HepG2 (cell line): ENCODE results near the gene GHRHR. TPM values are rescaled to one million over a fixed set of nuclear protein-coding genes. Genes with fewer than 3 reads are reported as not detected.

Source experiments
- ATAC-seq: fragments of 200-7000 bp; cut with Tn5 transposase; 3 replicates; pipeline ENCODE4 v1.9.1; 2020; ENCODE audit warnings: mild to moderate bottlenecking, moderate library complexity
- BruUV-seq: library from RNA; stranded (reverse); fragments of 400-500 nt; replicated peaks from 2 replicates; lab custom pipeline; 2021; lab: Mats Ljungman, UMichigan
- CTCF ChIA-PET: fragments of 300-600 bp; formaldehyde crosslinking; extraction: SDS; loops from one replicate; lab custom pipeline; 2021; ENCODE audit warnings: low total read pairs, inconsistent platforms, low intra/inter-chr PET ratio; lab: Yijun Ruan, JAX
- POLR2A ChIA-PET: fragments of 350-600 bp; sonication (Branson Sonifier 250); formaldehyde crosslinking; loops from one replicate; lab custom pipeline; 2020; ENCODE audit warnings: antibody characterized with exemption, inconsistent platforms; lab: Yijun Ruan, JAX
- DNase-seq: peaks from one replicate; pipeline ENCODE4 v3.0.0-alpha.2; 2015; ENCODE audit warnings: low spot score
- FAIRE-seq: peaks from 3 replicates; lab custom pipeline; 2011; peaks lifted over from hg19 to GRCh38; lab: Jason Lieb, UNC
- H2AFZ ChIP-seq: one replicate; pipeline ENCODE4 v1.6.1; 2011; ENCODE audit warnings: low read length, inconsistent platforms
- H3K27ac ChIP-seq: fragments of 300-600 bp; 3 replicates; pipeline ENCODE4 v1.8.0; 2011; ENCODE audit warnings: mixed run types, mild to moderate bottlenecking, mixed read lengths, low read length, inconsistent platforms; ENCODE audit not compliant: insufficient read depth; ENCODE audit errors: extremely low read length
- H3K27me3 ChIP-seq, 2 experiments: fragments of 200-600 bp in 1 of 2; 2 replicates in 1 of 2; 3 replicates in 1 of 2; pipeline versions ENCODE4 v1.6.0 to v1.8.0; 2011; ENCODE audit warnings: low read length in 2 of 2, mild to moderate bottlenecking in 2 of 2, moderate library complexity in 2 of 2, inconsistent platforms in 1 of 2; ENCODE audit not compliant: insufficient read depth in 2 of 2, control insufficient read depth in 1 of 2
- H3K36me3 ChIP-seq, 2 experiments: fragments of 200-600 bp in 1 of 2; replicated peaks in 1 of 2; 2 replicates in 1 of 2; 3 replicates in 1 of 2; pipeline versions ENCODE4 v1.5.1 to v1.8.0; 2011; ENCODE audit warnings: low read length in 2 of 2, inconsistent platforms in 1 of 2; ENCODE audit not compliant: insufficient read depth in 2 of 2, control insufficient read depth in 1 of 2
- H3K4me1 ChIP-seq: 2 replicates; pipeline ENCODE4 v1.5.1; 2012; ENCODE audit warnings: low read length, inconsistent platforms; ENCODE audit not compliant: insufficient read depth
- H3K4me2 ChIP-seq: 2 replicates; pipeline ENCODE4 v1.6.0; 2011; ENCODE audit warnings: low read depth, low read length, inconsistent platforms
- H3K4me3 ChIP-seq, 3 experiments: fragments of 200-600 bp in 1 of 3; sonication (generic), shearing (Covaris generic) in 1 of 3; replicated peaks in 1 of 3; 2 replicates each; pipeline ENCODE4 v1.5.1; 2011 to 2016; ENCODE audit warnings: low read length in 3 of 3, inconsistent platforms in 2 of 3, low read depth in 2 of 3, mild to moderate bottlenecking in 2 of 3, control low read depth in 1 of 3, mixed read lengths in 1 of 3; ENCODE audit not compliant: insufficient read depth in 1 of 3
- H3K79me2 ChIP-seq: one replicate; pipeline ENCODE4 v1.6.1; 2011; ENCODE audit warnings: low read length, inconsistent platforms; ENCODE audit not compliant: insufficient read depth
- H3K9ac ChIP-seq: 2 replicates; pipeline ENCODE4 v1.6.0; 2011; ENCODE audit warnings: mild to moderate bottlenecking, low read depth, low read length, inconsistent platforms; ENCODE audit not compliant: insufficient read depth
- H3K9me3 ChIP-seq: 2 replicates; pipeline ENCODE4 v1.5.1; 2012; ENCODE audit warnings: mild to moderate bottlenecking, low read length
- H4K20me1 ChIP-seq: 2 replicates; pipeline ENCODE4 v1.6.0; 2011; ENCODE audit warnings: inconsistent platforms, mild to moderate bottlenecking, low read length, moderate library complexity; ENCODE audit not compliant: insufficient read depth
- HNRNPH1 ChIP-seq: fragments of 200-400 bp; formaldehyde crosslinking; optimal IDR thresholded peaks from 2 replicates; pipeline ENCODE3; 2017; ENCODE audit warnings: mild to moderate bottlenecking, low read depth, low read length
- NFKBIZ ChIP-seq: IDR thresholded peaks from 2 replicates; pipeline ENCODE4 v1.6.1; 2018; ENCODE audit warnings: missing genetic modification reagents, missing compliant biosample characterization
- ZNF768 ChIP-seq: sonication (generic); formaldehyde crosslinking; IDR thresholded peaks from 2 replicates; pipeline ENCODE4 v1.4.0; 2020; ENCODE audit warnings: missing genetic modification reagents
- ZNF883 ChIP-seq: sonication (generic); formaldehyde crosslinking; IDR thresholded peaks from 2 replicates; pipeline ENCODE4 v1.5.1; 2020; ENCODE audit warnings: mild to moderate bottlenecking, missing genetic modification reagents; ENCODE audit errors: not compliant biosample characterization
- WGBS: methylation state at CpG from one replicate; pipeline ENCODE4 v1.1.6; 2017; ENCODE audit warnings: low lambda C conversion rate; 5-methylcytosine and 5-hydroxymethylcytosine counted together
- in situ Hi-C: cut with HindIII; loops from 2 replicates; pipeline ENCODE4 v1.10.0; 2017; ENCODE audit warnings: low pct_unique_long_range_greater_than_20kb; ENCODE audit not compliant: extremely low pct_ligation_motif_present
- intact Hi-C: fragments of 100-400 bp; cut with micrococcal nuclease; formaldehyde crosslinking; loops from one replicate; pipeline ENCODE4 v1.10.0; 2022; ENCODE audit not compliant: unreplicated experiment
- polyA plus RNA-seq, 8 experiments: library from polyadenylated mRNA; depleted of rRNA in 3 of 8; stranded (reverse) in 7 of 8; unstranded in 1 of 8; fragments of >200 nt; fragmentation: Illumina TruSeq in 4 of 8; extraction: Trizol in 4 of 8; gene quantifications; 2 replicates each; pipeline versions ENCODE4 v1.2.1 to v1.2.3, GENCODE V29; 2011 to 2016; ENCODE audit warnings: low read depth in 4 of 8, missing spikeins in 1 of 8, mixed read lengths in 1 of 8; ENCODE audit not compliant: insufficient read depth in 1 of 8
- total RNA-seq, 5 experiments: library from RNA; depleted of rRNA; stranded (reverse); fragments of >200 nt; fragmentation: Illumina TruSeq; extraction: Trizol; gene quantifications; 2 replicates each; pipeline ENCODE4 v1.2.3, GENCODE V29; 2016; ENCODE audit warnings: low read depth in 1 of 5
- TF ChIP-seq, protein P1 (sequence below): sonication (generic); formaldehyde crosslinking; conservative IDR thresholded peaks from 2 replicates; pipeline ENCODE4 v1.4.0; 2020; ENCODE audit warnings: missing genetic modification reagents
- TF ChIP-seq, protein P2 (sequence below): sonication (generic); formaldehyde crosslinking; IDR thresholded peaks from 2 replicates; pipeline ENCODE4 v1.8.0; 2022; ENCODE audit warnings: missing genetic modification reagents, mild to moderate bottlenecking, borderline replicate concordance
- TF ChIP-seq, protein P3 (sequence below): sonication (generic); formaldehyde crosslinking; IDR thresholded peaks from 2 replicates; pipeline ENCODE4 v1.5.0; 2020; ENCODE audit warnings: mild to moderate bottlenecking, missing genetic modification reagents
- TF ChIP-seq, protein P4 (sequence below): sonication (generic); formaldehyde crosslinking; IDR thresholded peaks from 2 replicates; pipeline ENCODE4 v1.5.1; 2020; ENCODE audit warnings: missing genetic modification reagents, mild to moderate bottlenecking, borderline replicate concordance

GHRHR gene
- total and polyA plus RNA-seq, 2 of the 13 experiments (the other 11 are each of a cell fraction or from before 2014, with no cell fraction given): not detected

GRCh38 chr7:30998180-30998579 is 34.4 kb downstream of the GHRHR start:
- H3K9ac ChIP-seq: no peak overlapping the region
- no peak for TF ChIP-seq NFKBIZ (CRISPR knock-in tag)
- TF ChIP-seq, protein P1, sequence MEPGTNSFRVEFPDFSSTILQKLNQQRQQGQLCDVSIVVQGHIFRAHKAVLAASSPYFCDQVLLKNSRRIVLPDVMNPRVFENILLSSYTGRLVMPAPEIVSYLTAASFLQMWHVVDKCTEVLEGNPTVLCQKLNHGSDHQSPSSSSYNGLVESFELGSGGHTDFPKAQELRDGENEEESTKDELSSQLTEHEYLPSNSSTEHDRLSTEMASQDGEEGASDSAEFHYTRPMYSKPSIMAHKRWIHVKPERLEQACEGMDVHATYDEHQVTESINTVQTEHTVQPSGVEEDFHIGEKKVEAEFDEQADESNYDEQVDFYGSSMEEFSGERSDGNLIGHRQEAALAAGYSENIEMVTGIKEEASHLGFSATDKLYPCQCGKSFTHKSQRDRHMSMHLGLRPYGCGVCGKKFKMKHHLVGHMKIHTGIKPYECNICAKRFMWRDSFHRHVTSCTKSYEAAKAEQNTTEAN (CRISPR knock-in tag): no peak
- TF ChIP-seq HNRNPH1: no peak
- TF ChIP-seq, protein P2, sequence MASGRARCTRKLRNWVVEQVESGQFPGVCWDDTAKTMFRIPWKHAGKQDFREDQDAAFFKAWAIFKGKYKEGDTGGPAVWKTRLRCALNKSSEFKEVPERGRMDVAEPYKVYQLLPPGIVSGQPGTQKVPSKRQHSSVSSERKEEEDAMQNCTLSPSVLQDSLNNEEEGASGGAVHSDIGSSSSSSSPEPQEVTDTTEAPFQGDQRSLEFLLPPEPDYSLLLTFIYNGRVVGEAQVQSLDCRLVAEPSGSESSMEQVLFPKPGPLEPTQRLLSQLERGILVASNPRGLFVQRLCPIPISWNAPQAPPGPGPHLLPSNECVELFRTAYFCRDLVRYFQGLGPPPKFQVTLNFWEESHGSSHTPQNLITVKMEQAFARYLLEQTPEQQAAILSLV: no peak
- TF ChIP-seq, protein P3, sequence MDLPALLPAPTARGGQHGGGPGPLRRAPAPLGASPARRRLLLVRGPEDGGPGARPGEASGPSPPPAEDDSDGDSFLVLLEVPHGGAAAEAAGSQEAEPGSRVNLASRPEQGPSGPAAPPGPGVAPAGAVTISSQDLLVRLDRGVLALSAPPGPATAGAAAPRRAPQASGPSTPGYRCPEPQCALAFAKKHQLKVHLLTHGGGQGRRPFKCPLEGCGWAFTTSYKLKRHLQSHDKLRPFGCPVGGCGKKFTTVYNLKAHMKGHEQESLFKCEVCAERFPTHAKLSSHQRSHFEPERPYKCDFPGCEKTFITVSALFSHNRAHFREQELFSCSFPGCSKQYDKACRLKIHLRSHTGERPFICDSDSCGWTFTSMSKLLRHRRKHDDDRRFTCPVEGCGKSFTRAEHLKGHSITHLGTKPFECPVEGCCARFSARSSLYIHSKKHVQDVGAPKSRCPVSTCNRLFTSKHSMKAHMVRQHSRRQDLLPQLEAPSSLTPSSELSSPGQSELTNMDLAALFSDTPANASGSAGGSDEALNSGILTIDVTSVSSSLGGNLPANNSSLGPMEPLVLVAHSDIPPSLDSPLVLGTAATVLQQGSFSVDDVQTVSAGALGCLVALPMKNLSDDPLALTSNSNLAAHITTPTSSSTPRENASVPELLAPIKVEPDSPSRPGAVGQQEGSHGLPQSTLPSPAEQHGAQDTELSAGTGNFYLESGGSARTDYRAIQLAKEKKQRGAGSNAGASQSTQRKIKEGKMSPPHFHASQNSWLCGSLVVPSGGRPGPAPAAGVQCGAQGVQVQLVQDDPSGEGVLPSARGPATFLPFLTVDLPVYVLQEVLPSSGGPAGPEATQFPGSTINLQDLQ (CRISPR knock-in tag): no peak
- peak; percentile 49; the same call in 1 of the 2 replicates for TF ChIP-seq ZNF768
- TF ChIP-seq ZNF883 (CRISPR knock-in tag): no peak
- TF ChIP-seq, protein P4, sequence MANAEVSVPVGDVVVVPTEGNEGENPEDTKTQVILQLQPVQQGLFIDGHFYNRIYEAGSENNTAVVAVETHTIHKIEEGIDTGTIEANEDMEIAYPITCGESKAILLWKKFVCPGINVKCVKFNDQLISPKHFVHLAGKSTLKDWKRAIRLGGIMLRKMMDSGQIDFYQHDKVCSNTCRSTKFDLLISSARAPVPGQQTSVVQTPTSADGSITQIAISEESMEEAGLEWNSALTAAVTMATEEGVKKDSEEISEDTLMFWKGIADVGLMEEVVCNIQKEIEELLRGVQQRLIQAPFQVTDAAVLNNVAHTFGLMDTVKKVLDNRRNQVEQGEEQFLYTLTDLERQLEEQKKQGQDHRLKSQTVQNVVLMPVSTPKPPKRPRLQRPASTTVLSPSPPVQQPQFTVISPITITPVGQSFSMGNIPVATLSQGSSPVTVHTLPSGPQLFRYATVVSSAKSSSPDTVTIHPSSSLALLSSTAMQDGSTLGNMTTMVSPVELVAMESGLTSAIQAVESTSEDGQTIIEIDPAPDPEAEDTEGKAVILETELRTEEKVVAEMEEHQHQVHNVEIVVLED (CRISPR knock-in tag): no peak
- TF ChIP-seq, all 625 proteins: peak for 1
- H2AFZ ChIP-seq: no peak overlapping the region
- H3K27me3 ChIP-seq: no peaks in the 10 kb centered on the region; a peak in 1 of 5 replicates
- in situ Hi-C loops (loop anchor here (25.0 kb wide), 1 partner anchor 739 kb away; no protein-coding TSS in a partner anchor), intact Hi-C loops (no loop called here)
- no peaks in the 10 kb centered on the region for H3K79me2 ChIP-seq
- no peak overlapping the region for H3K4me2 ChIP-seq
- no peaks in the 10 kb centered on the region for H3K4me1 ChIP-seq
- ATAC-seq (no peak), FAIRE-seq (no peak), DNase-seq (no peak)
- BruUV-seq: no TSS peak
- H3K27ac ChIP-seq: no peak overlapping the region
- H4K20me1 ChIP-seq: no peaks in the 10 kb centered on the region
- CTCF ChIA-PET: no interaction called here
- no peaks in the 10 kb centered on the region for H3K9me3 ChIP-seq
- no peak overlapping the region for H3K4me3 ChIP-seq
- POLR2A ChIA-PET: no interaction called here
- 16% methylated on average over 9 of the region's 10 CpGs for whole genome bisulfite sequencing
- H3K36me3 ChIP-seq: no peaks in the 10 kb centered on the region
